SH-SY5Y (cell line): ENCODE measurements around the gene ACER2.

Source experiments
- GATA2 ChIP-seq: IDR thresholded peaks from 2 replicates; pipeline ENCODE4 v1.6.1; 2011; ENCODE audit warnings: mild to moderate bottlenecking, low read depth, low read length
- GATA3 ChIP-seq: IDR thresholded peaks from 2 replicates; pipeline ENCODE4 v1.6.1; 2011; ENCODE audit warnings: low read depth, mild to moderate bottlenecking, low read length, moderate library complexity

DNA sequence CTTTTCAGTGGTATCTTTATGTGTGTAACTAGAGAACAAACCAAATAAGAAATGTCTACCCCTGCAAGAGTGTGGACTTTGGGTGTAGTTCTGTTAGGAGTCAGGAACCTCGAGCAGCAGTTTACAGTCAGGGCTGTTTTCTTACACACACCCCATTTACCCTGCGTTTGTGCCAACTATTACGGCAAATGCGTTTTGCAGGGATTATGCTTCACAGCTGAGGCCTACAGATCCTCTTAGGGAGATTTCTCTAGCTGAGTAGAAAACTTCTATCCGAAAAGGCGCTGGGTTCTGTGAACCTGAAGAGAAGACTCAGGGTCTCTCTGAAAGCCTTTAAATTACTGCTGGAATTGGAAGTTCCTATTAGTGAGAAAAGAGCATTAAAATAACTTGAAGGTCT, 51.4 kb downstream of the ACER2 start:
- no peak for TF ChIP-seq GATA2
- TF ChIP-seq GATA3, result no peak
